IMR-90 (cell line): Measurements from ENCODE around the gene KRT71.

ENCODE experiments used
- CEBPB ChIP-seq: IDR thresholded peaks from 2 replicates; pipeline ENCODE4 v1.6.1; 2012; ENCODE audit warnings: low read depth, low read length, improper control_type of control experiment
- CHD1 ChIP-seq: IDR thresholded peaks from 2 replicates; pipeline ENCODE4 v1.6.1; 2012; ENCODE audit warnings: low read depth, low read length, improper control_type of control experiment
- CTCF ChIP-seq: conservative IDR thresholded peaks from 2 replicates; pipeline ENCODE4 v1.5.1; 2012; ENCODE audit warnings: mild to moderate bottlenecking, low read depth, low read length, improper control_type of control experiment
- MAFK ChIP-seq: IDR thresholded peaks from 2 replicates; pipeline ENCODE4 v1.6.1; 2012; ENCODE audit warnings: low read depth, low read length, improper control_type of control experiment
- MXI1 ChIP-seq: IDR thresholded peaks from 2 replicates; pipeline ENCODE4 v1.6.1; 2012; ENCODE audit warnings: low read depth, mild to moderate bottlenecking, low read length, moderate library complexity, borderline replicate concordance
- NFE2L2 ChIP-seq: fragments of 150-350 bp; IDR thresholded peaks from 2 replicates; pipeline ENCODE4 v1.6.1; 2016; ENCODE audit warnings: low read depth, mild to moderate bottlenecking, low read length
- POLR2A ChIP-seq: IDR thresholded peaks from 2 replicates; pipeline ENCODE4 v1.6.1; 2012; ENCODE audit warnings: mild to moderate bottlenecking, low read depth, low read length
- RAD21 ChIP-seq: IDR thresholded peaks from 2 replicates; pipeline ENCODE4 v1.6.1; 2012; ENCODE audit warnings: low read length, improper control_type of control experiment
- RFX5 ChIP-seq: IDR thresholded peaks from 2 replicates; pipeline ENCODE4 v1.8.0; 2012; ENCODE audit warnings: low read depth, mild to moderate bottlenecking, low read length, moderate library complexity
- USF2 ChIP-seq: fragments of 150-350 bp; IDR thresholded peaks from 2 replicates; pipeline ENCODE4 v1.6.1; 2017; ENCODE audit warnings: mild to moderate bottlenecking, antibody characterized with exemption, low read length, low read depth

- TF ChIP-seq CTCF, result no peak
- no peak for TF ChIP-seq POLR2A
- no peak for TF ChIP-seq USF2
- TF ChIP-seq MAFK, result no peak
- TF ChIP-seq RAD21, result no peak
- no peak for TF ChIP-seq RFX5
- TF ChIP-seq MXI1, result no peak
- no peak for TF ChIP-seq NFE2L2
- no peak for TF ChIP-seq CHD1
- TF ChIP-seq CEBPB, result no peak
Measured at GRCh38 chr12:52584156-52584682, 31.3 kb upstream of the KRT71 start.
